Measurements from ENCODE around the gene BTBD1. TPM values are rescaled to one million over a fixed set of nuclear protein-coding genes. Genes with fewer than 3 reads are reported as not detected.
"Not testable (repeated sequence)": the region's sequence is repeated elsewhere in the genome, so short reads cannot be mapped to it uniquely, and the experiment has no call there.

Gene BTBD1
- polyA plus RNA-seq, 1 of the 3 experiments (the other 2 are of a cell fraction) = 34.4 TPM

- peaks cover 6% of the 10 kb centered on the region; the same call in 1 of the 2 replicates for H4K20me1 ChIP-seq (ENCODE audit: insufficient read depth)
- 5% methylated on average over 10 of the region's 15 CpGs for WGBS (ENCODE audit: low lambda C conversion rate)
- H3K9ac ChIP-seq = peak overlapping the region; percentile 79
- H3K36me3 ChIP-seq (replicated peaks in 1 of 2; ENCODE audit: control insufficient read depth in 1 of 2, insufficient read depth in 2 of 2, low read length in 1 of 2) = peaks cover 20 to 31% of the 10 kb centered on the region in 2 experiments
- POLR2A ChIA-PET = interaction anchor here (1.0 to 1.1 kb wide), 4 partner anchors 9 to 197 kb away, joined by 3 read pairs; partner anchors contain the start of gene RAMAC
- H3K27ac ChIP-seq (ENCODE audit: low read depth in 2 of 2, low read length in 1 of 2) = peak overlapping the region; percentile 75 to 85
- H3K4me3 ChIP-seq (ENCODE audit: low read depth in 2 of 2, low read length in 1 of 2) = peak overlapping the region; percentile 94 to 99
- peak overlapping the region; percentile 97 for H2AFZ ChIP-seq (ENCODE audit: low read depth)
- peak overlapping the region; percentile 93 for H3K4me2 ChIP-seq
- DNase-seq = peak; percentile 88
- CTCF ChIA-PET = interaction anchor here (0.7 to 3.8 kb wide), 45 partner anchors 7 to 480 kb away, joined by 3 to 36 read pairs (median 5); partner anchors contain the start of genes BTBD1, HDGFL3, RAMAC and RPS17
- TF ChIP-seq NFIC (IDR thresholded peaks at IDR 0.05; ENCODE audit: borderline replicate concordance) (no peak), CHD2 (IDR thresholded peaks at IDR 0.05; ENCODE audit: low read length, partially characterized antibody) (peak; percentile 39), PBX3 (IDR thresholded peaks at IDR 0.05) (no peak), MXI1 (IDR thresholded peaks at IDR 0.05; ENCODE audit: low read depth, low read length) (0 out of 2 replicates have a peak, but pooled peaks have one; percentile 49), GATA2 (CRISPR knock-in tag; IDR thresholded peaks at IDR 0.05) (no peak), TEAD4 (IDR thresholded peaks at IDR 0.05; ENCODE audit: borderline replicate concordance, insufficient read depth) (no peak), SIN3A (IDR thresholded peaks at IDR 0.05; ENCODE audit: borderline replicate concordance, low read depth, low read length) (peak; percentile 78; the same call in 1 of the 2 replicates), YY1 (IDR thresholded peaks at IDR 0.05; ENCODE audit: low read depth) (peak; percentile 83), SMC3 (IDR thresholded peaks at IDR 0.05; ENCODE audit: low read depth, low read length) (peak; percentile 76), RXRA (IDR thresholded peaks at IDR 0.05; ENCODE audit: borderline replicate concordance, low read depth) (no peak), REST (IDR thresholded peaks at IDR 0.05; ENCODE audit: low read depth, low read length) (0 out of 2 replicates have a peak, but pooled peaks have one; percentile 21), EZH2phosphoT487 (IDR thresholded peaks at IDR 0.05; ENCODE audit: borderline replicate concordance, low read depth) (no peak), RAD21 (IDR thresholded peaks at IDR 0.05; ENCODE audit: low read length) (peak; percentile 72), ELF1 (IDR thresholded peaks at IDR 0.05) (no peak), RFX5 (IDR thresholded peaks at IDR 0.05; ENCODE audit: low read length) (no peak), CTCF (IDR thresholded peaks at IDR 0.05) (peak; percentile 93)
- no peaks in the 10 kb centered on the region for H3K9me2 ChIP-seq
- H3K27me3 ChIP-seq (ENCODE audit: insufficient read depth) = no peaks in the 10 kb centered on the region
- H3K9me3 ChIP-seq = no peaks in the 10 kb centered on the region
- H3K79me2 ChIP-seq (ENCODE audit: insufficient read depth) = peaks cover 22% of the 10 kb centered on the region
- H3K4me1 ChIP-seq (ENCODE audit: control insufficient read depth in 1 of 2, insufficient read depth in 2 of 2, low read depth in 1 of 2, low read length in 1 of 2) = peaks cover 12 to 27% of the 10 kb centered on the region in 2 experiments; a peak in 3 of 4 replicates
- H3F3A ChIP-seq (replicated peaks; ENCODE audit: insufficient read depth) = no peaks in the 10 kb centered on the region
Observed at GRCh38 chr15:83010709-83011270, 56.3 kb downstream of the BTBD1 start.

GRCh38 chr15:83000672-83001031 lies 66.4 kb downstream of the BTBD1 start:
- H3K9ac ChIP-seq; H3F3A ChIP-seq (replicated peaks; ENCODE audit: insufficient read depth); H3K9me2 ChIP-seq; H3K27me3 ChIP-seq (ENCODE audit: insufficient read depth); H3K4me1 ChIP-seq (ENCODE audit: control insufficient read depth in 1 of 2, insufficient read depth in 2 of 2, low read depth in 1 of 2, low read length in 1 of 2); DNase-seq; H4K20me1 ChIP-seq (ENCODE audit: insufficient read depth); H3K9me3 ChIP-seq; H3K4me2 ChIP-seq; H2AFZ ChIP-seq (ENCODE audit: low read depth); H3K27ac ChIP-seq (ENCODE audit: low read depth in 2 of 2, low read length in 1 of 2); H3K79me2 ChIP-seq (ENCODE audit: insufficient read depth); POLR2A ChIA-PET: not testable (repeated sequence)
- Histone ChIP-seq H3K4me3 (ENCODE audit: low read depth in 2 of 2, low read length in 1 of 2) (peak overlapping the region in 1 of 2 experiments; percentile 27; a peak in 1 of 4 replicates), H3K36me3 (replicated peaks in 1 of 2; ENCODE audit: control insufficient read depth in 1 of 2, insufficient read depth in 2 of 2, low read length in 1 of 2) (peaks cover 9 to 14% of the 10 kb centered on the region in 2 experiments)
- CTCF ChIA-PET = interaction anchor here (0.7 to 3.9 kb wide), 25 partner anchors 10 to 470 kb away, joined by 3 to 64 read pairs (median 4); partner anchors contain the start of genes C15orf40, RAMAC, RPS17 and WHAMM
- WGBS (ENCODE audit: low lambda C conversion rate) = 74% methylated on average over 3 of the region's 3 CpGs
